Urothelium cell line (cell line): ENCODE results near the gene WDR19.

Experiments
- DNase-seq: peaks from one replicate; pipeline ENCODE4 v3.0.0; 2011; ENCODE audit warnings: low spot score, mixed read lengths
- FAIRE-seq: peaks from 2 replicates; lab custom pipeline; 2011; peaks lifted over from hg19 to GRCh38; lab: Jason Lieb, UNC

The WDR19 gene

GRCh38 chr4:39295784-39296183, 113.5 kb downstream of the WDR19 start:
- no peak for DNase-seq
- peak; percentile 46 for FAIRE-seq

GRCh38 chr4:39302901-39303300, 120.6 kb downstream of the WDR19 start:
- FAIRE-seq, result no peak
- no peak for DNase-seq

- FAIRE-seq (no peak), DNase-seq (no peak)
Observed at GRCh38 chr4:39303871-39304270, 121.5 kb downstream of the WDR19 start.

GRCh38 chr4:39304651-39305050, 122.3 kb downstream of the WDR19 start:
- FAIRE-seq (no peak), DNase-seq (no peak)

- DNase-seq (no peak), FAIRE-seq (no peak)
Observed at GRCh38 chr4:39305912-39306677, 123.8 kb downstream of the WDR19 start.

- DNase-seq (no peak), FAIRE-seq (no peak)
Observed at GRCh38 chr4:39308611-39309010, 126.3 kb downstream of the WDR19 start.

GRCh38 chr4:39312816-39313215, 130.5 kb downstream of the WDR19 start:
- FAIRE-seq (no peak), DNase-seq (no peak)

- peak; percentile 81 for FAIRE-seq
- DNase-seq, result peak; percentile 76
Observed at GRCh38 chr4:39319676-39320075, 137.3 kb downstream of the WDR19 start.

GRCh38 chr4:39320381-39321115, 138.2 kb downstream of the WDR19 start:
- FAIRE-seq (no peak), DNase-seq (no peak)

- no peak for DNase-seq
- FAIRE-seq, result no peak
Observed at GRCh38 chr4:39323821-39324220, 141.5 kb downstream of the WDR19 start.

- FAIRE-seq, result no peak
- no peak for DNase-seq
Observed at GRCh38 chr4:39324446-39324845, 142.1 kb downstream of the WDR19 start.

- no peak for FAIRE-seq
- no peak for DNase-seq
Observed at GRCh38 chr4:39324897-39325613, 142.7 kb downstream of the WDR19 start.

GRCh38 chr4:39326468-39326977, 144.2 kb downstream of the WDR19 start:
- DNase-seq (no peak), FAIRE-seq (no peak)

GRCh38 chr4:39330353-39330752, 148.0 kb downstream of the WDR19 start:
- FAIRE-seq (no peak), DNase-seq (no peak)

GRCh38 chr4:39331191-39331590, 148.9 kb downstream of the WDR19 start:
- DNase-seq (no peak), FAIRE-seq (no peak)
